Measurements from ENCODE around the gene NCAM2.

- TF ChIP-seq POLR2A (IDR thresholded peaks at IDR 0.05): no peak
- TF ChIP-seq CTCF (IDR thresholded peaks at IDR 0.05): no peak
Measured at GRCh38 chr21:21396424-21396823, 398.2 kb downstream of the NCAM2 start.

All from esophagus squamous epithelium (tissue), 4 donors.